PC-9 (cell line): ENCODE results near the gene MYOZ2.

Experiments
- CTCF ChIP-seq: fragments of 200-600 bp; sonication (generic); conservative IDR thresholded peaks from 2 replicates; pipeline ENCODE4 v1.6.1; 2017; ENCODE audit warnings: mixed run types, antibody characterized with exemption, mild to moderate bottlenecking, moderate library complexity
- EZH2 ChIP-seq: fragments of 200-600 bp; sonication (generic); IDR thresholded peaks from 2 replicates; pipeline ENCODE4 v1.8.0; 2017; ENCODE audit warnings: antibody characterized with exemption, low read depth

GRCh38 chr4:119130365-119131065 lies 5.1 kb upstream of the MYOZ2 start:
- TF ChIP-seq CTCF (no peak), EZH2 (no peak)
